ENCODE data around the gene SERINC4. TPM values are rescaled to one million over a fixed set of nuclear protein-coding genes. Genes with fewer than 3 reads are reported as not detected.

Gene SERINC4
- total RNA-seq = not detected in 2 replicates

GRCh38 chr15:43799945-43800285 is at the start of gene SERINC4:
SERINC4 (minus strand) TSS chr15:43800220; CDS start chr15:43799986, 234 bp downstream.

GRCh38 chr15:43826508-43827341 is 26.7 kb upstream of the SERINC4 start, which contains the start of gene WDR76:
WDR76 (plus strand) TSS chr15:43827002; CDS start chr15:43827033, 31 bp downstream.

GRCh38 chr15:43824302-43825246 is 24.6 kb upstream of the SERINC4 start, which contains the start of gene MFAP1:
MFAP1 (minus strand) TSS chr15:43824690; CDS start chr15:43824569, 121 bp downstream.

GRCh38 chr15:43800286-43801141 is 494 bp upstream of the SERINC4 start, which contains the start of gene HYPK:
HYPK (plus strand) TSS chr15:43800599; CDS start chr15:43800623, 24 bp downstream.

GRCh38 chr15:43791993-43792760 is 7.8 kb downstream of the SERINC4 start, which contains the start of gene SERF2:
SERF2 (plus strand) TSS chr15:43792320; CDS start chr15:43792377, 57 bp downstream.

GRCh38 chr15:43776718-43777266 is 23.2 kb downstream of the SERINC4 start, which contains the start of gene ELL3:
ELL3 (minus strand) TSS chr15:43776966; CDS start chr15:43776901, 65 bp downstream.

GRCh38 chr15:43746245-43746902 is 53.6 kb downstream of the SERINC4 start, which contains the start of gene PDIA3:
PDIA3 (plus strand) TSS chr15:43746438; CDS start chr15:43746540, 102 bp downstream.

Other genes starting within 250 kb of the SERINC4 start
- gene PPIP5K1, start 210.0 kb downstream of the SERINC4 start, total RNA-seq = 1.4 and 6.0 TPM in 2 replicates
- gene CKMT1B, start 206.2 kb downstream of the SERINC4 start, total RNA-seq = not detected in 2 replicates
- not detected in 2 replicates for gene STRC, start 181.4 kb downstream of the SERINC4 start, total RNA-seq
- not detected in 2 replicates for gene CATSPER2, start 151.4 kb downstream of the SERINC4 start, total RNA-seq
- gene CKMT1A, start 106.4 kb downstream of the SERINC4 start, total RNA-seq = not detected in 2 replicates
- 178 and 277 TPM in 2 replicates for gene PDIA3, start 53.8 kb downstream of the SERINC4 start, total RNA-seq
- gene ELL3, start 23.3 kb downstream of the SERINC4 start, total RNA-seq = 0.85 and 3.7 TPM in 2 replicates
- 1,436 and 2,107 TPM in 2 replicates for gene SERF2, start 7.9 kb downstream of the SERINC4 start, total RNA-seq
- gene HYPK, start 379 bp upstream of the SERINC4 start, total RNA-seq = 7.1 and 10.0 TPM in 2 replicates
- gene MFAP1, start 24.5 kb upstream of the SERINC4 start, total RNA-seq = 7.6 and 23.2 TPM in 2 replicates
- 0.51 and 4.3 TPM in 2 replicates for gene WDR76, start 26.8 kb upstream of the SERINC4 start, total RNA-seq

Data from pericardium fibroblast (primary cell).